HG03378 (cell line): ENCODE measurements around the gene CCL4.

Experiments
- ATAC-seq: cut with Tn5 transposase; IDR thresholded peaks from one replicate; pipeline ENCODE4 v1.9.1; 2021; ENCODE audit warnings: mild to moderate bottlenecking, moderate library complexity; ENCODE audit not compliant: unreplicated experiment

The CCL4 gene

GRCh38 chr17:36142806-36143205 lies 39.2 kb downstream of the CCL4 start:
- ATAC-seq, result no peak

GRCh38 chr17:36144014-36144413 lies 40.4 kb downstream of the CCL4 start:
- no peak for ATAC-seq

GRCh38 chr17:36144981-36145729 lies 41.5 kb downstream of the CCL4 start:
- no peak for ATAC-seq

GRCh38 chr17:36147601-36148000 lies 44.0 kb downstream of the CCL4 start:
- ATAC-seq, result no peak

- ATAC-seq, result no peak
Observed at GRCh38 chr17:36148559-36149295, 45.1 kb downstream of the CCL4 start.

- ATAC-seq, result no peak
Observed at GRCh38 chr17:36149296-36149820, 45.7 kb downstream of the CCL4 start.

- no peak for ATAC-seq
Observed at GRCh38 chr17:36151891-36152638, 48.4 kb downstream of the CCL4 start.

GRCh38 chr17:36152639-36153120 lies 49.1 kb downstream of the CCL4 start:
- ATAC-seq, result no peak

- no peak for ATAC-seq
Observed at GRCh38 chr17:36153895-36154610, 50.4 kb downstream of the CCL4 start.
